Endothelial cell of umbilical vein (primary cell): ENCODE data around the gene SEMA4D. TPM values are rescaled to one million over a fixed set of nuclear protein-coding genes. Genes with fewer than 3 reads are reported as not detected.

Experiments used
- BruUV-seq: library from RNA; stranded (reverse); fragments of 400-500 nt; replicated peaks from 2 replicates; lab custom pipeline; 2021; lab: Mats Ljungman, UMichigan
- CTCF ChIA-PET: fragments of 300-600, 350-600 bp; sonication (Branson Sonifier 250); formaldehyde crosslinking; loops from one replicate; lab custom pipeline; 2021; ENCODE audit warnings: antibody characterized with exemption, inconsistent platforms; lab: Charles Lee
- POLR2A ChIA-PET: fragments of 300-600, 350-600 bp; sonication (Branson Sonifier 250); formaldehyde crosslinking; loops from one replicate; lab custom pipeline; 2021; ENCODE audit warnings: antibody characterized with exemption, inconsistent platforms; lab: Charles Lee
- DNase-seq: peaks from one replicate; pipeline ENCODE4 v3.0.0-alpha.2; 2011; ENCODE audit warnings: low read depth, low spot score
- FAIRE-seq: peaks from 2 replicates; lab custom pipeline; 2011; peaks lifted over from hg19 to GRCh38; lab: Jason Lieb, UNC
- H2AFZ ChIP-seq: 2 replicates; pipeline ENCODE4 v1.6.0; 2012; ENCODE audit warnings: low read depth, low read length, control low read depth, inconsistent platforms
- H3K27ac ChIP-seq: 2 replicates; pipeline ENCODE4 v1.5.1; 2011; ENCODE audit warnings: low read depth, mild to moderate bottlenecking, control low read depth, low read length, moderate library complexity; ENCODE audit not compliant: insufficient read depth
- H3K27me3 ChIP-seq, 2 experiments: 2 replicates each; pipeline versions ENCODE4 v1.6.0 to v1.6.1; 2011; ENCODE audit warnings: low read length in 2 of 2, mixed read lengths in 1 of 2; ENCODE audit not compliant: control insufficient read depth in 2 of 2, insufficient read depth in 2 of 2
- H3K36me3 ChIP-seq, 2 experiments: 2 replicates in 1 of 2; 3 replicates in 1 of 2; pipeline ENCODE4 v1.5.1; 2011; ENCODE audit warnings: low read length in 2 of 2, mild to moderate bottlenecking in 1 of 2, moderate library complexity in 1 of 2; ENCODE audit not compliant: control insufficient read depth in 2 of 2, insufficient read depth in 2 of 2; ENCODE audit errors: extremely low read depth in 1 of 2
- H3K4me1 ChIP-seq: 3 replicates; pipeline ENCODE4 v1.5.1; 2011; ENCODE audit warnings: mild to moderate bottlenecking, low read length; ENCODE audit not compliant: control insufficient read depth, insufficient read depth; ENCODE audit errors: extremely low read depth
- H3K4me2 ChIP-seq: 2 replicates; pipeline ENCODE4 v1.6.1; 2011; ENCODE audit warnings: low read length, control low read depth, mixed read lengths; ENCODE audit not compliant: insufficient read depth
- H3K4me3 ChIP-seq, 3 experiments: fragments of 200-600 bp in 1 of 3; sonication (generic), shearing (Covaris generic) in 1 of 3; replicated peaks in 1 of 3; 2 replicates each; pipeline ENCODE4 v1.5.1; 2011 to 2016; ENCODE audit warnings: control low read depth in 3 of 3, low read length in 3 of 3, mild to moderate bottlenecking in 2 of 3, inconsistent platforms in 1 of 3, low read depth in 1 of 3, moderate library complexity in 1 of 3; ENCODE audit not compliant: insufficient read depth in 1 of 3
- H3K79me2 ChIP-seq: 2 replicates; pipeline ENCODE4 v1.6.0; 2012; ENCODE audit warnings: low read length, inconsistent platforms; ENCODE audit not compliant: control insufficient read depth, insufficient read depth
- H3K9ac ChIP-seq: replicated peaks from 2 replicates; pipeline ENCODE3; 2011; ENCODE audit warnings: low read length, control low read depth; ENCODE audit not compliant: insufficient read depth; ENCODE audit errors: extremely low read depth
- H3K9me1 ChIP-seq: replicated peaks from 3 replicates; pipeline ENCODE4 v1.6.0; 2011; ENCODE audit warnings: mild to moderate bottlenecking, low read length; ENCODE audit not compliant: control insufficient read depth, insufficient read depth; ENCODE audit errors: extremely low read depth
- H3K9me3 ChIP-seq: replicated peaks from 2 replicates; pipeline ENCODE4 v1.5.1; 2012; ENCODE audit warnings: low read length, inconsistent platforms; ENCODE audit not compliant: control insufficient read depth, insufficient read depth
- H4K20me1 ChIP-seq: replicated peaks from 2 replicates; pipeline ENCODE3; 2011; ENCODE audit warnings: mild to moderate bottlenecking, low read length; ENCODE audit not compliant: control insufficient read depth, insufficient read depth; ENCODE audit errors: extremely low read depth
- CTCF ChIP-seq, 2 donors: IDR thresholded peaks; 1 replicate in 1 of 2; 2 replicates in 1 of 2; pipeline ENCODE4 v1.5.1; 2011; ENCODE audit warnings: low read length in 2 of 2, mild to moderate bottlenecking in 2 of 2, moderate library complexity in 2 of 2, control low read depth in 1 of 2, inconsistent platforms in 1 of 2, low read depth in 1 of 2; ENCODE audit not compliant: insufficient read depth in 1 of 2; ENCODE audit errors: extremely low read depth in 1 of 2
- EZH2 ChIP-seq: IDR thresholded peaks from 2 replicates; pipeline ENCODE4 v1.6.1; 2012; ENCODE audit warnings: borderline replicate concordance, low read depth, mild to moderate bottlenecking, moderate library complexity, low read length, inconsistent platforms; ENCODE audit not compliant: severe bottlenecking
- FOS ChIP-seq: IDR thresholded peaks from 2 replicates; pipeline ENCODE4 v1.6.1; 2011; ENCODE audit warnings: mild to moderate bottlenecking, low read length, moderate library complexity, borderline replicate concordance; ENCODE audit not compliant: insufficient read depth
- GATA2 ChIP-seq: IDR thresholded peaks from 2 replicates; pipeline ENCODE4 v1.7.0; 2011; ENCODE audit warnings: low read depth, mild to moderate bottlenecking, moderate library complexity, mixed read lengths, low read length; ENCODE audit not compliant: insufficient read length, insufficient read depth
- JUN ChIP-seq: IDR thresholded peaks from 2 replicates; pipeline ENCODE4 v1.6.1; 2011; ENCODE audit warnings: borderline replicate concordance, low read depth; ENCODE audit not compliant: insufficient read length, insufficient read depth
- MAX ChIP-seq: IDR thresholded peaks from 2 replicates; pipeline ENCODE4 v1.6.1; 2011; ENCODE audit not compliant: insufficient read depth, insufficient read length
- MYC ChIP-seq: IDR thresholded peaks from one replicate; pipeline ENCODE4 v1.6.1; 2011; ENCODE audit warnings: mild to moderate bottlenecking, low read depth, low read length
- POLR2A ChIP-seq: IDR thresholded peaks from 2 replicates; pipeline ENCODE4 v1.6.1; 2012; ENCODE audit warnings: low read depth, mild to moderate bottlenecking, control low read depth, low read length
- POLR2AphosphoS5 ChIP-seq: IDR thresholded peaks from 2 replicates; pipeline ENCODE4 v1.6.1; 2012; ENCODE audit warnings: low read depth, mild to moderate bottlenecking, control low read depth, low read length, moderate library complexity; ENCODE audit not compliant: insufficient read depth
- dilution Hi-C: fragments of 300-500 bp; cut with MboI; formaldehyde crosslinking; loops from one replicate; pipeline ENCODE4 v1.15.0; 2019; ENCODE audit warnings: low sequenced_read_pairs; ENCODE audit not compliant: extremely low pct_ligation_motif_present
- intact Hi-C: fragments of 100-400 bp; cut with micrococcal nuclease; formaldehyde crosslinking; loops from one replicate; pipeline ENCODE4 v1.10.0; 2022
- polyA plus RNA-seq, 4 experiments: library from polyadenylated mRNA; depleted of rRNA in 3 of 4; stranded (reverse) in 3 of 4; unstranded in 1 of 4; fragments of >200 nt; gene quantifications; 2 replicates each; pipeline versions ENCODE4 v1.2.1 to v1.2.3, GENCODE V29; 2011 to 2012; ENCODE audit warnings: missing spikeins in 1 of 4
- total RNA-seq: library from RNA; stranded (reverse); gene quantifications from 2 replicates; pipeline ENCODE4 v1.2.3, GENCODE V29; 2021

Gene SEMA4D
- total and polyA plus RNA-seq, 2 donors (not counting 3 experiments of a cell fraction or from before 2014, with no cell fraction given): 3.9 to 15.7 TPM

GRCh38 chr9:89386797-89387196 is 111.1 kb downstream of the SEMA4D start:
- Histone ChIP-seq H4K20me1 (no peaks in the 10 kb centered on the region), H3K27ac (no peak overlapping the region), H3K4me1 (no peaks in the 10 kb centered on the region), H3K4me3 (no peak overlapping the region), H3K9ac (no peak overlapping the region), H3K9me3 (no peaks in the 10 kb centered on the region), H3K9me1 (no peaks in the 10 kb centered on the region), H3K79me2 (no peaks in the 10 kb centered on the region), H2AFZ (no peak overlapping the region), H3K4me2 (no peak overlapping the region), H3K36me3 (peaks cover 0 to 17% of the 10 kb centered on the region in 2 experiments), H3K27me3 (no peaks in the 10 kb centered on the region)
- intact Hi-C loops: no loop called here
- DNase-seq (no peak), FAIRE-seq (no peak)
- no TSS peak for BruUV-seq
- TF ChIP-seq FOS (no peak), MYC (no peak), MAX (no peak), JUN (no peak), POLR2AphosphoS5 (no peak), GATA2 (no peak), EZH2 (no peak)
- ChIA-PET POLR2A (no interaction called here), CTCF (interaction anchor here (2.0 kb wide), 1 partner anchor 162 kb away, joined by 9 read pairs; no protein-coding TSS in a partner anchor)
- dilution Hi-C loops: no loop called here

GRCh38 chr9:89386206-89386605 is 111.7 kb downstream of the SEMA4D start:
- no peaks in the 10 kb centered on the region for H3K9me3 ChIP-seq
- H3K4me2 ChIP-seq: no peak overlapping the region
- no peak for DNase-seq
- no peaks in the 10 kb centered on the region for H3K27me3 ChIP-seq
- H3K36me3 ChIP-seq: peaks cover 0 to 14% of the 10 kb centered on the region in 2 experiments
- no peak for FAIRE-seq
- no peaks in the 10 kb centered on the region for H3K4me1 ChIP-seq
- no peak overlapping the region for H3K27ac ChIP-seq
- no peaks in the 10 kb centered on the region for H3K79me2 ChIP-seq
- no peaks in the 10 kb centered on the region for H3K9me1 ChIP-seq
- H3K4me3 ChIP-seq: no peak overlapping the region
- CTCF ChIA-PET: interaction anchor here (2.0 kb wide), 1 partner anchor 163 kb away, joined by 9 read pairs; no protein-coding TSS in a partner anchor
- dilution Hi-C loops (no loop called here), intact Hi-C loops (no loop called here)
- H3K9ac ChIP-seq: no peak overlapping the region
- H2AFZ ChIP-seq: no peak overlapping the region
- no TSS peak for BruUV-seq
- TF ChIP-seq POLR2A: no peak
- no peak for TF ChIP-seq GATA2
- TF ChIP-seq FOS: no peak
- TF ChIP-seq MYC: no peak
- TF ChIP-seq EZH2: no peak
- TF ChIP-seq CTCF (IDR thresholded peaks at IDR 0.05; ENCODE audit: extremely low read depth in 1 of 2, insufficient read depth in 1 of 2, low read depth in 1 of 2, low read length in 2 of 2): no peak
- no peak for TF ChIP-seq MAX
- TF ChIP-seq POLR2AphosphoS5: no peak
- no peak for TF ChIP-seq JUN
- POLR2A ChIA-PET: no interaction called here
- no peaks in the 10 kb centered on the region for H4K20me1 ChIP-seq
